Stomach (tissue), 9 donors: Measurements from ENCODE around the gene MRPS23. TPM values are rescaled to one million over a fixed set of nuclear protein-coding genes. Genes with fewer than 3 reads are reported as not detected.

Experiments used
- DNase-seq, 2 donors: peaks; one replicate each; pipeline versions ENCODE4 v3.0.0 to v3.0.0-alpha.2; 2013 to 2019
- H3K27ac ChIP-seq, 5 donors: fragments of 200-600 bp in 4 of 5; sonication (generic) in 4 of 5; one replicate each; pipeline ENCODE4 v1.5.1; 2013 to 2019; ENCODE audit warnings: mild to moderate bottlenecking in 1 of 5, moderate library complexity in 1 of 5
- H3K27me3 ChIP-seq, 3 donors: fragments of 200-600 bp; sonication (generic); one replicate each; pipeline ENCODE4 v1.5.1; 2017 to 2019; ENCODE audit warnings: mixed run types in 1 of 3
- H3K36me3 ChIP-seq, 4 donors: fragments of 200-600 bp; sonication (generic); 1 replicate in 3 of 4; 2 replicates in 1 of 4; pipeline ENCODE4 v1.5.1; 2016 to 2019
- H3K4me1 ChIP-seq, 4 donors: fragments of 200-600 bp; sonication (generic); one replicate each; pipeline ENCODE4 v1.5.1; 2016 to 2019
- H3K4me3 ChIP-seq, 4 donors: fragments of 200-600 bp; sonication (generic) in 3 of 4; one replicate each; pipeline ENCODE4 v1.5.1; 2016 to 2019; ENCODE audit warnings: mild to moderate bottlenecking in 1 of 4
- H3K9me3 ChIP-seq, 4 donors: fragments of 200-600 bp; sonication (generic); one replicate each; pipeline ENCODE4 v1.5.1; 2016 to 2019
- CTCF ChIP-seq, 7 experiments: fragments of 450-650 bp in 4 of 7; fragments of 200-600 bp in 3 of 7; sonication (generic) in 3 of 7; IDR thresholded peaks; one replicate each; pipeline ENCODE4 v1.5.1; 2016 to 2019; ENCODE audit warnings: antibody characterized with exemption in 7 of 7, control low read depth in 2 of 7, mild to moderate bottlenecking in 1 of 7
- EP300 ChIP-seq: sonication (generic); formaldehyde crosslinking; IDR thresholded peaks from one replicate; pipeline ENCODE4 v1.6.1; 2017; ENCODE audit warnings: antibody characterized with exemption
- POLR2A ChIP-seq, 4 donors: fragments of 450-650 bp; IDR thresholded peaks; one replicate each; pipeline ENCODE4 v1.6.1; 2016; ENCODE audit warnings: antibody characterized with exemption in 4 of 4, control low read depth in 2 of 4, mild to moderate bottlenecking in 1 of 4, moderate library complexity in 1 of 4
- POLR2AphosphoS5 ChIP-seq, 3 donors: sonication (generic); formaldehyde crosslinking; IDR thresholded peaks; one replicate each; pipeline ENCODE4 v1.6.1; 2016; ENCODE audit warnings: antibody characterized with exemption in 3 of 3
- WGBS, 5 donors: extraction: QIAGEN DNeasy Blood & Tissue Kit in 3 of 5; methylation state at CpG; one replicate each; pipeline versions ENCODE4 v1.1.5 to v1.1.7; 2013 to 2018; 5-methylcytosine and 5-hydroxymethylcytosine counted together
- intact Hi-C: fragments of 100-400 bp; cut with DNase I; formaldehyde crosslinking; loops from one replicate; pipeline ENCODE4 v1.15.1; 2023; ENCODE audit warnings: low total_unique reads
- polyA plus RNA-seq, 3 donors: library from polyadenylated mRNA; stranded (reverse); fragments of 200-250 nt; gene quantifications; one replicate each; pipeline ENCODE4 v1.2.3, GENCODE V29; 2013
- total RNA-seq, 5 donors: library from RNA; depleted of rRNA; stranded (reverse); fragments of >200 nt; gene quantifications; one replicate each; pipeline versions ENCODE4 v1.1.0 to v1.2.3, GENCODE V29; 2014 to 2016
- donor health status: healthy with polysubstance abuse.
- donor health status: Bipolar disorder and iron deficiency.
- donor health status: healthy.

Gene MRPS23
- total and polyA plus RNA-seq, 8 donors = 12.6 to 43.3 (median 25.1) TPM; not detected in 1

DNA sequence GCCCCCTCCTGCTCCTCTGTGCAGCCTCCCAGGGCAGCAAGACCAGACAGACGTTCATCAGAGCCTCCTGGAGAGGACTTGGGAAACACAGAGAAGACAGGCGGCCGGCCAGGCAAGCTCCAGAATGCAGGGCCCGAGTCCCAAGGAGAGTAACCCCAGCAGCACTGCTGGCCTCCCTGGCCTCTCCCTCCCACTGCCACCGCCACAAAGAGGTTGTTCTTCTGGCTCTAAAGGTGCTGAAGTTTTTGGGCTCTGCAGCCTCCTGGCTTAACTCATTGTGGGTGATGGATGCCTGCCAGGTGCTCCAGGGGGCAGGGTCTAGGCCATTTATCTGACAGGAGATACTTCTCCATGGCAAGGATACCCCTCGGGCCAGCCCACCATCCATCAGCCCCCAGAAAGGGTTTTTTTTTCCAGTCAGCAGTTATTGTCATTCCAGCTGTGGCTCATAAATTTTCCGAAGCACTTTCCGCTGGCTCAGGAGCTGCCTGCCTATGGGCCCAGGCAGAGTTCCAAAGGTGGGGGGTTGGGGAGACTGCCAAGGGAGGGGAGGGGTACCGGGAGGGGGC is 32.0 kb upstream of the MRPS23 start:
- no peaks in the 10 kb centered on the region for H3K9me3 ChIP-seq
- no peak overlapping the region for H3K4me3 ChIP-seq
- H3K27ac ChIP-seq = peak overlapping the region in 4 of 5 donors; percentile 50 to 90 (median 71)
- peak in 1 of 2 donors; percentile 59 for DNase-seq
- peaks cover 14 to 48% (median 34%) of the 10 kb centered on the region in 4 donors for H3K4me1 ChIP-seq
- no peaks in the 10 kb centered on the region for H3K27me3 ChIP-seq
- intact Hi-C loops = no loop called here
- H3K36me3 ChIP-seq = peaks cover 14 to 54% (median 53%) of the 10 kb centered on the region in 4 donors
- 44 to 69% (median 58%) methylated on average over 6 to 9 of the region's 9 CpGs for WGBS, 5 donors
- TF ChIP-seq EP300 (no peak), POLR2A (IDR thresholded peaks at IDR 0.05) (no peak), POLR2AphosphoS5 (IDR thresholded peaks at IDR 0.05) (no peak), CTCF (IDR thresholded peaks at IDR 0.05) (no peak)

GRCh38 chr17:57881143-57881542 is 31.3 kb upstream of the MRPS23 start:
- 57 to 82% (median 73%) methylated on average over 8 of the region's 8 CpGs for WGBS, 5 donors
- Histone ChIP-seq H3K4me3 (no peak overlapping the region), H3K27me3 (no peaks in the 10 kb centered on the region), H3K36me3 (peaks cover 14 to 60% (median 57%) of the 10 kb centered on the region in 4 donors), H3K9me3 (no peaks in the 10 kb centered on the region), H3K4me1 (peaks cover 15 to 54% (median 36%) of the 10 kb centered on the region in 4 donors), H3K27ac (peak overlapping the region in 4 of 5 donors; percentile 67 to 90 (median 71))
- DNase-seq = peak in 1 of 2 donors; percentile 87
- intact Hi-C loops = no loop called here
- TF ChIP-seq POLR2AphosphoS5 (IDR thresholded peaks at IDR 0.05) (peak in 1 of 3 donors; percentile 48), CTCF (IDR thresholded peaks at IDR 0.05) (no peak)

GRCh38 chr17:57880086-57880456 is 30.2 kb upstream of the MRPS23 start:
- H3K4me1 ChIP-seq = peaks cover 25 to 65% (median 46%) of the 10 kb centered on the region in 4 donors
- 58 to 82% (median 77%) methylated on average over 8 of the region's 8 CpGs for WGBS, 5 donors
- DNase-seq = no peak
- no peak overlapping the region for H3K4me3 ChIP-seq
- no peaks in the 10 kb centered on the region for H3K27me3 ChIP-seq
- peak overlapping the region in 4 of 5 donors; percentile 67 to 90 (median 71) for H3K27ac ChIP-seq
- intact Hi-C loops = no loop called here
- H3K36me3 ChIP-seq = peaks cover 13 to 56% (median 55%) of the 10 kb centered on the region in 4 donors
- no peaks in the 10 kb centered on the region for H3K9me3 ChIP-seq
- no peak for TF ChIP-seq POLR2A (IDR thresholded peaks at IDR 0.05)

- intact Hi-C loops = no loop called here
- peaks cover 30 to 70% (median 51%) of the 10 kb centered on the region in 4 donors for H3K4me1 ChIP-seq
- no peaks in the 10 kb centered on the region for H3K9me3 ChIP-seq
- peaks cover 8 to 51% (median 50%) of the 10 kb centered on the region in 4 donors for H3K36me3 ChIP-seq
- TF ChIP-seq EP300 (no peak), CTCF (IDR thresholded peaks at IDR 0.05) (no peak), POLR2AphosphoS5 (IDR thresholded peaks at IDR 0.05) (no peak), POLR2A (IDR thresholded peaks at IDR 0.05) (no peak)
- peak overlapping the region in 4 of 5 donors; percentile 45 to 90 (median 70) for H3K27ac ChIP-seq
- H3K4me3 ChIP-seq = no peak overlapping the region
- no peaks in the 10 kb centered on the region for H3K27me3 ChIP-seq
- 50 to 72% (median 68%) methylated on average over 12 of the region's 12 CpGs for WGBS, 5 donors
- peak in 1 of 2 donors; percentile 63 for DNase-seq
Observed at GRCh38 chr17:57879437-57880085, 29.7 kb upstream of the MRPS23 start.
